Fibroblast of lung (primary cell): ENCODE data around the gene MORC1.

Source experiments
- CTCF ChIP-seq, 2 donors: IDR thresholded peaks in 1 of 2; conservative IDR thresholded peaks in 1 of 2; 1 replicate in 1 of 2; 2 replicates in 1 of 2; pipeline ENCODE4 v1.5.1; 2011 to 2012; ENCODE audit warnings: low read length in 2 of 2, control low read depth in 1 of 2, inconsistent platforms in 1 of 2, low read depth in 1 of 2, mild to moderate bottlenecking in 1 of 2
- EZH2 ChIP-seq: IDR thresholded peaks from 2 replicates; pipeline ENCODE4 v1.5.1; 2012; ENCODE audit warnings: low read length, control low read depth, mild to moderate bottlenecking; ENCODE audit errors: missing control alignments

DNA sequence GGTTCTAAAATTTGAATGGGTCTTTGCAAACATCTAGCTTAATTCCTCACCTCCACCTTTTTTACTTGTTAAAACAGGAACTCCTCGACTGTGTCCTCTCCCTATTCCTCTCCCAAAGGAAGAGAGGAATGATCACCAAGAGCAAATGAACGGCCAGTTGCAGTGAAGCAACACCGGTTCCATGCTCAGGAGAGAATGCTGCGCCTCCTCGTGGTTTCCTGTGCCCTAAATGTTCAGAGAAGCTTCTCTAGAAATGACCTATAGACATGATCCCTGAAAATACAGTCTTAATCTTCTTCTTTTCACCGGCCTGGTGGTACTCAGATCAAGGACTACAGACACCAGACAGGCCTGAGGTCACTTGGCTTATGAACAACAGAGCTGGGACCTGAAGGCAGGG is 99.1 kb downstream of the MORC1 start:
- peak in 1 of 2 donors; percentile 18 for TF ChIP-seq CTCF (conservative IDR thresholded peaks at IDR 0.05 in 1 of 2, IDR thresholded peaks at IDR 0.05 in 1 of 2; ENCODE audit: low read depth in 1 of 2, low read length in 2 of 2)
- no peak for TF ChIP-seq EZH2
